ENCODE measurements around the gene GEN1.

The GEN1 gene

GRCh38 chr2:17827316-17827715 is 73.4 kb downstream of the GEN1 start:
- no peak for DNase-seq

GRCh38 chr2:17827785-17828184 is 73.8 kb downstream of the GEN1 start:
- DNase-seq, result no peak

- no peak for DNase-seq
Measured at GRCh38 chr2:17830053-17831034, 76.4 kb downstream of the GEN1 start.

GRCh38 chr2:17835516-17835915 is 81.6 kb downstream of the GEN1 start:
- DNase-seq, result no peak

All from GF-D8 (cell line).